Fibroblast of lung (primary cell): ENCODE results near the gene COQ8B. TPM values are rescaled to one million over a fixed set of nuclear protein-coding genes. Genes with fewer than 3 reads are reported as not detected.

Source experiments
- DNase-seq, 2 donors: peaks; one replicate each; pipeline versions ENCODE4 v3.0.0 to v3.0.0-alpha.2; 2010; ENCODE audit warnings: low read depth in 2 of 2
- H2AFZ ChIP-seq: 2 replicates; pipeline ENCODE4 v1.5.1; 2012; ENCODE audit warnings: low read length, control low read depth, inconsistent platforms
- H3K27ac ChIP-seq: 2 replicates; pipeline ENCODE4 v1.5.1; 2011; ENCODE audit warnings: low read length, control low read depth; ENCODE audit not compliant: insufficient read depth
- H3K27me3 ChIP-seq: 2 replicates; pipeline ENCODE4 v1.5.1; 2011; ENCODE audit warnings: mild to moderate bottlenecking, low read length; ENCODE audit not compliant: control insufficient read depth, insufficient read depth
- H3K36me3 ChIP-seq: 2 replicates; pipeline ENCODE4 v1.5.1; 2011; ENCODE audit warnings: low read length; ENCODE audit not compliant: control insufficient read depth, insufficient read depth
- H3K4me1 ChIP-seq: 2 replicates; pipeline ENCODE4 v1.5.1; 2011; ENCODE audit warnings: low read length; ENCODE audit not compliant: control insufficient read depth, insufficient read depth; ENCODE audit errors: extremely low read depth
- H3K4me2 ChIP-seq: 2 replicates; pipeline ENCODE4 v1.5.1; 2011; ENCODE audit warnings: low read length, control low read depth; ENCODE audit not compliant: insufficient read depth; ENCODE audit errors: extremely low read depth
- H3K4me3 ChIP-seq, 4 experiments: fragments of 200-600 bp in 1 of 4; sonication (generic) in 1 of 4; replicated peaks in 1 of 4; 2 replicates each; pipeline ENCODE4 v1.5.1; 2011 to 2016; ENCODE audit warnings: low read length in 4 of 4, low read depth in 3 of 4, mild to moderate bottlenecking in 3 of 4, control low read depth in 2 of 4, inconsistent platforms in 1 of 4, mixed read lengths in 1 of 4; ENCODE audit not compliant: insufficient read depth in 1 of 4; ENCODE audit errors: control extremely low read depth in 1 of 4
- H3K79me2 ChIP-seq: 2 replicates; pipeline ENCODE4 v1.5.1; 2012; ENCODE audit warnings: mild to moderate bottlenecking, low read length, inconsistent platforms; ENCODE audit not compliant: control insufficient read depth, insufficient read depth
- H3K9ac ChIP-seq: 2 replicates; pipeline ENCODE4 v1.5.1; 2011; ENCODE audit warnings: mild to moderate bottlenecking, low read length, control low read depth; ENCODE audit not compliant: insufficient read depth
- H3K9me3 ChIP-seq: 2 replicates; pipeline ENCODE4 v1.5.1; 2012; ENCODE audit warnings: low read depth, low read length; ENCODE audit not compliant: control insufficient read depth, insufficient read depth
- H4K20me1 ChIP-seq: 2 replicates; pipeline ENCODE4 v1.5.1; 2011; ENCODE audit warnings: low read length; ENCODE audit not compliant: control insufficient read depth, insufficient read depth; ENCODE audit errors: extremely low read depth
- EZH2 ChIP-seq: IDR thresholded peaks from 2 replicates; pipeline ENCODE4 v1.5.1; 2012; ENCODE audit warnings: low read length, control low read depth, mild to moderate bottlenecking; ENCODE audit errors: missing control alignments
- polyA plus RNA-seq, 2 donors: library from polyadenylated mRNA; depleted of rRNA in 1 of 2; stranded (reverse) in 1 of 2; unstranded in 1 of 2; fragments of >200 nt; gene quantifications; 2 replicates each; pipeline ENCODE4 v1.2.1, GENCODE V29; 2011 to 2012; ENCODE audit warnings: missing spikeins in 1 of 2
- total RNA-seq: library from RNA; depleted of rRNA; stranded (reverse); fragments of >200 nt; gene quantifications from 2 replicates; pipeline ENCODE4 v1.2.1, GENCODE V29; 2014
- TF ChIP-seq, protein P1 (sequence below), 2 donors: IDR thresholded peaks in 1 of 2; conservative IDR thresholded peaks in 1 of 2; 1 replicate in 1 of 2; 2 replicates in 1 of 2; pipeline ENCODE4 v1.5.1; 2011 to 2012; ENCODE audit warnings: low read length in 2 of 2, control low read depth in 1 of 2, inconsistent platforms in 1 of 2, low read depth in 1 of 2, mild to moderate bottlenecking in 1 of 2

Gene COQ8B
- total and polyA plus RNA-seq, 2 donors (not counting 1 experiment from before 2014, with no cell fraction given) = 13.7 to 43.4 TPM

DNA sequence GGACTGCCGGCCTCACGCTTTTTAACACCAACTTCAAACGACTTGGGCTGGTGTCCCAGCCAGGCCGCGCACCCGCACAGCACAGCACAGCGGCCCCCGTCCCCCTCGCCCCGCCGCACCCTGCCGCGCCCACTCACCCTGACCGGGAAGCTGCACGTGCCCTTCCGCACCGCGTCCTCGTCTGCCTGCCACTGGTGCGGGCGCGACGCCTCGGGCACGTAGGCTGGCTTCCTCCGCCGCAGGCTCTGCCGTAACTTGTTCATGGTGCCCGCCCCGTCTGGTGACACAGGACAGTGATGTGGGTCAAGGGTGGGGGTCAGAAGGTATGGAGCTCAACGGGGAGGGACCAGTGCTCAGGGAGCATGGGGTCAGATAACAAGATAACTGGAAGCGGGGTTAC is 32.4 kb downstream of the COQ8B start:
- H3K4me1 ChIP-seq = peaks cover 13% of the 10 kb centered on the region
- H4K20me1 ChIP-seq = peaks cover 4% of the 10 kb centered on the region
- H3K79me2 ChIP-seq = peaks cover 24% of the 10 kb centered on the region
- DNase-seq = no peak
- H3K4me2 ChIP-seq = no peak overlapping the region
- no peak for TF ChIP-seq EZH2
- TF ChIP-seq, protein P1, sequence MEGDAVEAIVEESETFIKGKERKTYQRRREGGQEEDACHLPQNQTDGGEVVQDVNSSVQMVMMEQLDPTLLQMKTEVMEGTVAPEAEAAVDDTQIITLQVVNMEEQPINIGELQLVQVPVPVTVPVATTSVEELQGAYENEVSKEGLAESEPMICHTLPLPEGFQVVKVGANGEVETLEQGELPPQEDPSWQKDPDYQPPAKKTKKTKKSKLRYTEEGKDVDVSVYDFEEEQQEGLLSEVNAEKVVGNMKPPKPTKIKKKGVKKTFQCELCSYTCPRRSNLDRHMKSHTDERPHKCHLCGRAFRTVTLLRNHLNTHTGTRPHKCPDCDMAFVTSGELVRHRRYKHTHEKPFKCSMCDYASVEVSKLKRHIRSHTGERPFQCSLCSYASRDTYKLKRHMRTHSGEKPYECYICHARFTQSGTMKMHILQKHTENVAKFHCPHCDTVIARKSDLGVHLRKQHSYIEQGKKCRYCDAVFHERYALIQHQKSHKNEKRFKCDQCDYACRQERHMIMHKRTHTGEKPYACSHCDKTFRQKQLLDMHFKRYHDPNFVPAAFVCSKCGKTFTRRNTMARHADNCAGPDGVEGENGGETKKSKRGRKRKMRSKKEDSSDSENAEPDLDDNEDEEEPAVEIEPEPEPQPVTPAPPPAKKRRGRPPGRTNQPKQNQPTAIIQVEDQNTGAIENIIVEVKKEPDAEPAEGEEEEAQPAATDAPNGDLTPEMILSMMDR (conservative IDR thresholded peaks at IDR 0.05 in 1 of 2, IDR thresholded peaks at IDR 0.05 in 1 of 2; ENCODE audit: low read depth in 1 of 2, low read length in 2 of 2) = no peak
- H3K9ac ChIP-seq = no peak overlapping the region
- no peak overlapping the region for H3K27ac ChIP-seq
- H3K4me3 ChIP-seq = no peak overlapping the region
- H3K27me3 ChIP-seq = no peaks in the 10 kb centered on the region
- no peak overlapping the region for H2AFZ ChIP-seq
- H3K9me3 ChIP-seq = no peaks in the 10 kb centered on the region
- H3K36me3 ChIP-seq = peaks cover 42% of the 10 kb centered on the region

GRCh38 chr19:40683437-40683836 is 33.2 kb downstream of the COQ8B start:
- TF ChIP-seq, protein P1 (conservative IDR thresholded peaks at IDR 0.05 in 1 of 2, IDR thresholded peaks at IDR 0.05 in 1 of 2; ENCODE audit: low read depth in 1 of 2, low read length in 2 of 2) = no peak
- TF ChIP-seq EZH2 = no peak
- peaks cover 42% of the 10 kb centered on the region for H3K36me3 ChIP-seq
- DNase-seq = no peak

GRCh38 chr19:40682431-40682964 is 34.2 kb downstream of the COQ8B start:
- peaks cover 46% of the 10 kb centered on the region for H3K36me3 ChIP-seq
- H4K20me1 ChIP-seq = no peaks in the 10 kb centered on the region

More at GRCh38 chr19:40683437-40683836, 33.2 kb downstream of the COQ8B start:
- Histone ChIP-seq H3K79me2 (peaks cover 16% of the 10 kb centered on the region), H3K4me2 (no peak overlapping the region), H3K4me3 (no peak overlapping the region), H3K9ac (no peak overlapping the region), H4K20me1 (peaks cover 4% of the 10 kb centered on the region), H3K9me3 (no peaks in the 10 kb centered on the region), H3K27ac (no peak overlapping the region), H3K4me1 (peaks cover 8% of the 10 kb centered on the region), H3K27me3 (no peaks in the 10 kb centered on the region), H2AFZ (no peak overlapping the region)

More at GRCh38 chr19:40682431-40682964, 34.2 kb downstream of the COQ8B start:
- H3K4me3 ChIP-seq = no peak overlapping the region
- H3K27ac ChIP-seq = no peak overlapping the region
- no peak for TF ChIP-seq EZH2
- TF ChIP-seq, protein P1 (conservative IDR thresholded peaks at IDR 0.05 in 1 of 2, IDR thresholded peaks at IDR 0.05 in 1 of 2; ENCODE audit: low read depth in 1 of 2, low read length in 2 of 2) = no peak
- no peaks in the 10 kb centered on the region for H3K9me3 ChIP-seq
- no peaks in the 10 kb centered on the region for H3K4me1 ChIP-seq
- H3K9ac ChIP-seq = peak overlapping the region; percentile 10
- DNase-seq = no peak
- no peak overlapping the region for H2AFZ ChIP-seq
- H3K79me2 ChIP-seq = peaks cover 7% of the 10 kb centered on the region
- no peaks in the 10 kb centered on the region for H3K27me3 ChIP-seq
- no peak overlapping the region for H3K4me2 ChIP-seq
